ENCODE measurements around the gene MAP1LC3B2.

GRCh38 chr12:116551619-116551951, 7.6 kb upstream of the MAP1LC3B2 start:
- no peak for TF ChIP-seq CTCF (conservative IDR thresholded peaks at IDR 0.05; ENCODE audit: low read length)
- TF ChIP-seq EZH2phosphoT487 (IDR thresholded peaks at IDR 0.05; ENCODE audit: borderline replicate concordance), result no peak

All from Loucy (cell line).